HepG2 (cell line): ENCODE data around the gene FUT1. TPM values are rescaled to one million over a fixed set of nuclear protein-coding genes. Genes with fewer than 3 reads are reported as not detected.

Experiments
- ARID3A ChIP-seq: IDR thresholded peaks from 2 replicates; pipeline ENCODE4 v1.6.1; 2012; ENCODE audit warnings: low read depth, low read length, improper control_type of control experiment
- ARID5B ChIP-seq: IDR thresholded peaks from 2 replicates; pipeline ENCODE4 v1.4.0; 2020; ENCODE audit warnings: mild to moderate bottlenecking, missing genetic modification reagents
- CBX5 ChIP-seq: sonication (generic); formaldehyde crosslinking; IDR thresholded peaks from 2 replicates; pipeline ENCODE4 v1.4.0; 2020; ENCODE audit warnings: missing genetic modification reagents, borderline replicate concordance
- DDIT3 ChIP-seq: sonication (generic); formaldehyde crosslinking; IDR thresholded peaks from 2 replicates; pipeline ENCODE4 v1.4.0; 2020; ENCODE audit warnings: mild to moderate bottlenecking, missing genetic modification reagents
- FOXP4 ChIP-seq: sonication (generic); formaldehyde crosslinking; IDR thresholded peaks from 2 replicates; pipeline ENCODE4 v1.4.0; 2020; ENCODE audit warnings: missing genetic modification reagents
- GATAD2A ChIP-seq: IDR thresholded peaks from 2 replicates; pipeline ENCODE4 v1.6.1; 2016
- HIVEP1 ChIP-seq: sonication (generic); formaldehyde crosslinking; IDR thresholded peaks from 2 replicates; pipeline ENCODE4 v1.4.0; 2020; ENCODE audit warnings: mild to moderate bottlenecking, missing genetic modification reagents
- JUN ChIP-seq: sonication (generic); formaldehyde crosslinking; IDR thresholded peaks from 2 replicates; pipeline ENCODE4 v1.4.0; 2020; ENCODE audit warnings: mild to moderate bottlenecking, missing genetic modification reagents
- MLX ChIP-seq: IDR thresholded peaks from 2 replicates; pipeline ENCODE4 v1.6.1; 2016
- MNT ChIP-seq: fragments of 450-650 bp; IDR thresholded peaks from 2 replicates; pipeline ENCODE4 v1.6.1; 2016
- NCOA2 ChIP-seq: sonication (generic); formaldehyde crosslinking; IDR thresholded peaks from 2 replicates; pipeline ENCODE4 v1.8.0; 2022; ENCODE audit warnings: inconsistent platforms
- SATB2 ChIP-seq: sonication (generic); formaldehyde crosslinking; IDR thresholded peaks from 2 replicates; pipeline ENCODE4 v1.5.0; 2020; ENCODE audit warnings: missing genetic modification reagents
- ZBTB7A ChIP-seq: sonication (generic); formaldehyde crosslinking; IDR thresholded peaks from 2 replicates; pipeline ENCODE4 v1.8.0; 2022; ENCODE audit warnings: mild to moderate bottlenecking, missing genetic modification reagents
- ZKSCAN1 ChIP-seq: fragments of 150-350 bp; IDR thresholded peaks from 2 replicates; pipeline ENCODE4 v1.6.1; 2014; ENCODE audit warnings: low read length
- ZNF414 ChIP-seq: sonication (generic); formaldehyde crosslinking; IDR thresholded peaks from 2 replicates; pipeline ENCODE4 v1.5.0; 2020; ENCODE audit warnings: missing genetic modification reagents
- ZNF703 ChIP-seq: sonication (generic); formaldehyde crosslinking; IDR thresholded peaks from 2 replicates; pipeline ENCODE4 v1.5.1; 2020; ENCODE audit warnings: missing genetic modification reagents, mild to moderate bottlenecking, moderate library complexity, borderline replicate concordance
- ZNF792 ChIP-seq: IDR thresholded peaks from 2 replicates; pipeline ENCODE4 v1.6.1; 2016
- ZSCAN30 ChIP-seq: sonication (generic); formaldehyde crosslinking; IDR thresholded peaks from 2 replicates; pipeline ENCODE4 v1.5.0; 2020; ENCODE audit warnings: mild to moderate bottlenecking, missing genetic modification reagents
- polyA plus RNA-seq, 8 experiments: library from polyadenylated mRNA; depleted of rRNA in 3 of 8; stranded (reverse) in 7 of 8; unstranded in 1 of 8; fragments of >200 nt; fragmentation: Illumina TruSeq in 4 of 8; extraction: Trizol in 4 of 8; gene quantifications; 2 replicates each; pipeline versions ENCODE4 v1.2.1 to v1.2.3, GENCODE V29; 2011 to 2016; ENCODE audit warnings: low read depth in 4 of 8, missing spikeins in 1 of 8, mixed read lengths in 1 of 8; ENCODE audit not compliant: insufficient read depth in 1 of 8
- total RNA-seq, 5 experiments: library from RNA; depleted of rRNA; stranded (reverse); fragments of >200 nt; fragmentation: Illumina TruSeq; extraction: Trizol; gene quantifications; 2 replicates each; pipeline ENCODE4 v1.2.3, GENCODE V29; 2016; ENCODE audit warnings: low read depth in 1 of 5

Gene FUT1
- total and polyA plus RNA-seq, 2 of the 13 experiments (the other 11 are each of a cell fraction or from before 2014, with no cell fraction given): 0.07 to 1.1 TPM

GRCh38 chr19:48780631-48781391 is 28.4 kb upstream of the FUT1 start (continued):
- TF ChIP-seq CBX5 (CRISPR knock-in tag) (no peak), SATB2 (0 out of 2 replicates have a peak, but pooled peaks have one; percentile 38), GATAD2A (peak; percentile 69), ZNF414 (CRISPR knock-in tag) (no peak), ARID3A (peak; percentile 84), DDIT3 (CRISPR knock-in tag) (no peak), FOXP4 (CRISPR knock-in tag) (peak; percentile 67), ZKSCAN1 (no peak), ZBTB7A (no peak), HIVEP1 (CRISPR knock-in tag) (no peak), ZSCAN30 (no peak), ARID5B (CRISPR knock-in tag) (peak; percentile 70), ZNF703 (CRISPR knock-in tag) (no peak), JUN (CRISPR knock-in tag) (0 out of 2 replicates have a peak, but pooled peaks have one; percentile 33), ZNF792 (peak; percentile 42; the same call in 1 of the 2 replicates), MLX (CRISPR knock-in tag) (no peak), MNT (peak; percentile 22; the same call in 1 of the 2 replicates), NCOA2 (CRISPR knock-in tag) (peak; percentile 56)
